OCI-LY3 (cell line): ENCODE measurements around the gene KCNQ1.

ENCODE experiments used
- EZH2phosphoT487 ChIP-seq: fragments of 200-600 bp; shearing (Covaris generic); IDR thresholded peaks from 2 replicates; pipeline ENCODE4 v1.6.1; 2018; ENCODE audit warnings: antibody characterized with exemption, mixed run types, low read depth
- TF ChIP-seq, protein P1 (sequence below): fragments of 200-600, 300-600 bp; sonication (generic); IDR thresholded peaks from 2 replicates; pipeline ENCODE4 v1.5.1; 2014; ENCODE audit warnings: antibody characterized with exemption, low read length, low read depth

DNA sequence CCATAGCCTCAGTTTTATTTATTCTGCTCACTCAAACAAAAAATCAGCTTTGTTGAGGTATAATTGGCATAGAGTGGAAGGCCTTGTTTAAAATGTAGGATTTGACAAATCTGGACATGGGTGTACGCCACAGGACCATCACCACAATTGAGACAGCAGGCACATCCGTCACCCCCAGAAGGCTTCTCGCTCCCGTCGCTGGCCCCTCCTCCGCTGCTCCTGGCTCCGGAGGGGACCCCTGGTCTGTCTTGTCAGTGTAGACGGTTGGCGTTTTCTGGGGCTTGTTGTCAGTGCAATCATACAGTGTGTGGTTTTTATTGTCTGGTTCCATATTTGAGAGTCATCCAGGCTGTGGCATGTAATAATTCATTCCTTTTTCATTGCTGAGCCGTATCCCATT, 97.6 kb downstream of the KCNQ1 start:
- TF ChIP-seq, protein P1, sequence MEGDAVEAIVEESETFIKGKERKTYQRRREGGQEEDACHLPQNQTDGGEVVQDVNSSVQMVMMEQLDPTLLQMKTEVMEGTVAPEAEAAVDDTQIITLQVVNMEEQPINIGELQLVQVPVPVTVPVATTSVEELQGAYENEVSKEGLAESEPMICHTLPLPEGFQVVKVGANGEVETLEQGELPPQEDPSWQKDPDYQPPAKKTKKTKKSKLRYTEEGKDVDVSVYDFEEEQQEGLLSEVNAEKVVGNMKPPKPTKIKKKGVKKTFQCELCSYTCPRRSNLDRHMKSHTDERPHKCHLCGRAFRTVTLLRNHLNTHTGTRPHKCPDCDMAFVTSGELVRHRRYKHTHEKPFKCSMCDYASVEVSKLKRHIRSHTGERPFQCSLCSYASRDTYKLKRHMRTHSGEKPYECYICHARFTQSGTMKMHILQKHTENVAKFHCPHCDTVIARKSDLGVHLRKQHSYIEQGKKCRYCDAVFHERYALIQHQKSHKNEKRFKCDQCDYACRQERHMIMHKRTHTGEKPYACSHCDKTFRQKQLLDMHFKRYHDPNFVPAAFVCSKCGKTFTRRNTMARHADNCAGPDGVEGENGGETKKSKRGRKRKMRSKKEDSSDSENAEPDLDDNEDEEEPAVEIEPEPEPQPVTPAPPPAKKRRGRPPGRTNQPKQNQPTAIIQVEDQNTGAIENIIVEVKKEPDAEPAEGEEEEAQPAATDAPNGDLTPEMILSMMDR, result no peak
- TF ChIP-seq EZH2phosphoT487, result no peak
